HT1080 (cell line): ENCODE data around the gene ANKRA2. TPM values are rescaled to one million over a fixed set of nuclear protein-coding genes. Genes with fewer than 3 reads are reported as not detected.

Source experiments
- DNase-seq: peaks from one replicate; pipeline ENCODE4 v3.0.0-alpha.2; 2015; ENCODE audit warnings: low read depth
- total RNA-seq: library from RNA; depleted of rRNA; stranded (reverse); fragments of >200 nt; shearing (Covaris generic); gene quantifications from 2 replicates; pipeline ENCODE4 v1.2.3, GENCODE V29; 2014; rRNA removed

Gene ANKRA2
- total RNA-seq, 1 experiment from 2014 or later = 16.0 TPM

DNA sequence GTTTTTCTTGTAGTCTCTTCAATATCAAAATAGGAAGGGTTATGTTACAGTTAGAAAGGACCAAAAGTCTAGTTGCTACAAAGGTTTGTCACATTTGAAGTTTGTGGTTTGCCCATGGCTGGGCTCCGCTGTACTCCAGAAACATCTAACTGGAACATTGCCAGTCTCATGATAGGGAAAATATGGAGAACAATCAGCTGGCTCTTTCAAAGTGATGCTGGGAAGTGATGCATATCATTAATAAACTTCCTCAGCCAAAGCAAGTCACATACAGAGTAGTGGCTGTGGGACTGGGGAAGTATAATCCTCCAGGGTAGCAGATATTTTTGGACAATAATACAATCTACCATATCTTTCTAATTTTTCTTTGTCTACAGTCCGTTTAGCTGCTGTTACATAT, 58.4 kb downstream of the ANKRA2 start:
- no peak for DNase-seq

DNA sequence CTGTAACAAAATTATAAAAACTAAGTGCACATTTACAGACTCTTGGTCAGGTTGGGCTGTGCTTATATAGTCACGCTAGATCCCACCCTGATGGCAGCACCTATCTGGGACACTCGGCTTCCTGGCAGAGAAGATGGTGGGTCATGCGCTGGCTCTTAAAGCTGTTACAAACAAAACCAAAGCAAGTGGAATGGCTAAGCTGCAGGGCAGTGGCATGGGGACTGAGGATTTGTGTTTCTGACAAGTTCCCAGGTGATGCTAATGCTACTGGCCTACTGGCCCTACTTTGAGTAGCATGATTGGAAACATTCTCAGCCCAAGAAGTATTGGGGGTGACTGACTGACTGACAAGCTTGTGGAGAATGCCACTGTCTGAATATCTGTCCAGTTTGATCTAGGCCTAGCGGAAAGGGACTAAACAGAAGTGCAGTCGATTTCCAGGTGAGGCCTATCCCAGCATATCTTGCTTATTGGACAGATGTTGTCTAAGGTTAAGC, 58.9 kb downstream of the ANKRA2 start:
- no peak for DNase-seq

Other genes starting within 250 kb of the ANKRA2 start
- gene FOXD1, start 116.9 kb downstream of the ANKRA2 start, total RNA-seq = 146 and 192 TPM in 2 replicates
- gene BTF3, start 67.2 kb downstream of the ANKRA2 start, total RNA-seq = 641 and 881 TPM in 2 replicates
- 24.5 and 25.0 TPM in 2 replicates for gene UTP15, start 104 bp upstream of the ANKRA2 start, total RNA-seq
- gene ARHGEF28, start 60.6 kb upstream of the ANKRA2 start, total RNA-seq = 12.9 and 13.9 TPM in 2 replicates